HT1080 (cell line): Measurements from ENCODE around the gene LIPJ. TPM values are rescaled to one million over a fixed set of nuclear protein-coding genes. Genes with fewer than 3 reads are reported as not detected.

Experiments used
- DNase-seq: peaks from one replicate; pipeline ENCODE4 v3.0.0-alpha.2; 2015; ENCODE audit warnings: low read depth
- polyA plus RNA-seq, 2 experiments: library from polyadenylated mRNA; depleted of rRNA; stranded (reverse); fragments of >200 nt; gene quantifications; 2 replicates each; pipeline ENCODE4 v1.2.3, GENCODE V29; 2015
- total RNA-seq: library from RNA; depleted of rRNA; stranded (reverse); fragments of >200 nt; shearing (Covaris generic); gene quantifications from 2 replicates; pipeline ENCODE4 v1.2.3, GENCODE V29; 2014; rRNA removed

LIPJ gene
- total RNA-seq: not detected in 2 replicates
- polyA plus RNA-seq (2015; cell fraction: cytosol; rRNA removed): not detected in 2 replicates
- polyA plus RNA-seq (2015; cell fraction: nucleus; rRNA removed): not detected in 2 replicates

- DNase-seq: no peak
Measured at GRCh38 chr10:88586462-88586861, at the start of gene LIPJ. Gene LIPJ (plus strand): TSS chr10:88586762. CDS start chr10:88590688, 3,926 bp downstream.

- no peak for DNase-seq
Measured at GRCh38 chr10:88537322-88537721, 49.2 kb upstream of the LIPJ start.

- no peak for DNase-seq
Measured at GRCh38 chr10:88538048-88538447, 48.5 kb upstream of the LIPJ start.

- DNase-seq: no peak
Measured at GRCh38 chr10:88540351-88540750, 46.2 kb upstream of the LIPJ start.

GRCh38 chr10:88541116-88541626 lies 45.4 kb upstream of the LIPJ start:
- no peak for DNase-seq

GRCh38 chr10:88542522-88542921 lies 44.0 kb upstream of the LIPJ start:
- no peak for DNase-seq

- DNase-seq: no peak
Measured at GRCh38 chr10:88544140-88544870, 42.3 kb upstream of the LIPJ start.

- DNase-seq: no peak
Measured at GRCh38 chr10:88545359-88545758, 41.2 kb upstream of the LIPJ start.

- no peak for DNase-seq
Measured at GRCh38 chr10:88546497-88546896, 40.1 kb upstream of the LIPJ start.

GRCh38 chr10:88551246-88551645 lies 35.3 kb upstream of the LIPJ start:
- no peak for DNase-seq

- DNase-seq: peak; percentile 49
Measured at GRCh38 chr10:88553116-88553752, 33.3 kb upstream of the LIPJ start.

GRCh38 chr10:88555190-88555908 lies 31.2 kb upstream of the LIPJ start:
- DNase-seq: no peak

- no peak for DNase-seq
Measured at GRCh38 chr10:88557256-88557655, 29.3 kb upstream of the LIPJ start.

GRCh38 chr10:88557658-88558057 lies 28.9 kb upstream of the LIPJ start:
- DNase-seq: peak; percentile 59

- DNase-seq: no peak
Measured at GRCh38 chr10:88562152-88562551, 24.4 kb upstream of the LIPJ start.

GRCh38 chr10:88565072-88565471 lies 21.5 kb upstream of the LIPJ start:
- peak; percentile 28 for DNase-seq

GRCh38 chr10:88582411-88582805 lies 4.2 kb upstream of the LIPJ start:
- DNase-seq: no peak

- DNase-seq: no peak
Measured at GRCh38 chr10:88582806-88583583, 3.6 kb upstream of the LIPJ start, which contains the start of gene RNLS. Gene RNLS (minus strand): TSS chr10:88583318.

- DNase-seq: no peak
Measured at GRCh38 chr10:88583584-88583957, 3.0 kb upstream of the LIPJ start.

GRCh38 chr10:88592381-88592780 lies 5.8 kb downstream of the LIPJ start:
- DNase-seq: no peak

GRCh38 chr10:88592906-88593305 lies 6.3 kb downstream of the LIPJ start:
- no peak for DNase-seq
